ENCODE data around the gene TMEM127.

TMEM127 gene

DNA sequence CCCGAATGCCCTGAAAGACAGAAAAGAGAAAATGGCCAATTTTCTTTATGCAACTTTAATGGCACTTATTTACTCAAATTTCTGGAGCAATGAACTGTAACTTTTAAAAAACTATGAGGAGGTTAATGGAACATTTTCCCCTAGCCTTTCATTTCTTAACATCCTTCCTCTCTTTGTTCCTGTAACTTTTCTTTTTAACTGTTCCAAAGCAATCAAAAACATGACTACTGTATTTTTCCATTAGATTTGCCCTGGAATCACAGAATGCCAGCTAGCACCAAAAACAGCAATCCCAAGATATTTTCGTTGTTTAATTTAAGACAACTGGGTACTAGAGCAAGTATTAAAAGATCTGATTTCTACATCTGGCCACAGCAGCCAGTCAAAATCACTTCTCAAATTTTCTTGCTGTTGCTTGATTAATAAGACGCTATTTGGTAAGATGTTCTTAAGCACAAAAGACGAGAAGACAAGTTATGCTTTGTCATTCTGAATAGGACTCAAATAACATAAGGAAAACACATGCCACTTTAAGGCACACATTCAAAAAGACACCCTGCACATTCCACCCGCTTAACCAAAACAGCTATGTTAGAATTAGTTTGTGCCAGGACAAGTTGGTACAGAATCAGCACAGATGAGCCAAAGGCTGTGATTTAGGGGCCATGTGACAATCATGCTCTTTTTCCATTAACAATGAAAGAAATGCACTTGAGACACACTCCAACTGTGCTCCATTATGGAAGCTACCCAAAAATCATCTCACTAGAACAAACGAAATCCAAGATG, 60.8 kb downstream of the TMEM127 start:
- DNase-seq (no peak), ATAC-seq (no peak)

DNA sequence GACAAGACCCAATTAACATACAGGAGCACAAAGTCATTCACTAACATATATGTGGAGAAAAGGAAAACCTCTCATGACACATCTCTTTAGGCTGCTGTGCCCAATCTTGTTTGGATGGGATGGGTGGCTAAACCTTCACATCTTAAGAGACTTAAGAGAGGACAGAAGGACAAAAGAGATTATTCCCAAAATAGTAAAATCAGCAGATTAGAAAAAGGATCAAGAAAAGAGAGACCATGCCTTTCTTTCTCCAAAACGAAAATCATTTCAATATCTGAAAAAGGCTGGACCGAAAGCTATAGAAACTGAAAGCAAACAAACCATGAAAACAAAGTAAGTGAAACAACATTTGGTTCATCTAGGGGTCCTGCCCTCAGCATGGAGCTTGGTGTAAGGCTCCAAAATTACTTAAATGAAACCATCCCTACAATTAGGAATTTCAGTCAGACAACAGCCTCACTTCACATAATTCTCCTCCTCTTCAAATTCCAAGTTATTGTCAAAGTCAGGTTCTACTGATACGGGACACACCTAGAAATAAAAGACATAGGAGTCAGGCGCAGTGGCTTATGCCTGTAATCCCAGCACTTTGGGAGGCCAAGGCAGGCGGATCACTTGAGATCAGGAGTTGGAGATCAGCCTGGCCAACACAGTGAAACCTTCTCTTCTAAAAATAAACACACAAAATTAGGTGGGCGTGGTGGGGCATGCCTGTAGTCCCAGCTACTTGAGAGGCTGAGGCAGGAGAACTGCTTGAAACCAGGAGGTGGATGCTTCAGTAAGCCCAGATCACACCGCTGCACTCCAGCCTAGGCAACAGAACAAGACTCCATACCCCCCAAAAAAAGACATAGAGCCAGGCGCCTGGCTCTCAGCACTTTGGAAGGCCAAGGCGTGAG, 62.4 kb downstream of the TMEM127 start:
- DNase-seq (no peak), ATAC-seq (no peak)

DNA sequence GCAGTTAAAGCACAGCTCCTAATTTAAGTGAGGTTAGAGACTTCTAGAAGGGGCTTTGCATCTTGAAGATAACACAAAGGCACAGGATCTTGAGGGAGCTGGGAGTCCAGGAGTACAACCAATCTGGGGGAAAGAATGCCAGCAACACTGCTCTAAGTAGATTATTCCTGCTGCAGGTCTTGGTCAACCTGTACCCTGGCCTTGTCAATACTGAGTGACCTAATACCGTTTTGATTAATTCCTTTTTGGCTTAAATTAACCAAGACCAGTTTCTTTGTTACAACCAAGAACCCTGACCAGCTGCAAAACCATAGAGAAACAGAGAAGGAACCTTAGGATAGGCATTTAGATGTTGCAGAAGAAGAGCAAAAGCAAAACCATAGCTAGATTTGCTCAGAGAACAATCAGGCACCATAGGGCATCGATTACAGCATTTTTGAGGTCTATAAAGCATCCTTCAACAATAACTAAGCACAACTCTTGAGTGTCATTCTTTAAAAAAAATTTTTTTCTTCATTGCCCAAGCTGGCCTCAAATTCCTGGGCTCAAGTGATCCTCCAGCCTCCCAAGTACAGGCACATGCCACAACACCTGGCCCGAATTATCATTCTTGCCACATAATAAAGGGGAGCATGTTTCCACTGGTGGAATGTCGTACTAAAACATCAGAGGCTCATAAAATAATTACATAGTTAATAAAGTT, 63.5 kb downstream of the TMEM127 start:
- ATAC-seq (no peak), DNase-seq (no peak)

GRCh38 chr2:96201338-96201737, 64.5 kb downstream of the TMEM127 start:
- ATAC-seq = no peak

DNA sequence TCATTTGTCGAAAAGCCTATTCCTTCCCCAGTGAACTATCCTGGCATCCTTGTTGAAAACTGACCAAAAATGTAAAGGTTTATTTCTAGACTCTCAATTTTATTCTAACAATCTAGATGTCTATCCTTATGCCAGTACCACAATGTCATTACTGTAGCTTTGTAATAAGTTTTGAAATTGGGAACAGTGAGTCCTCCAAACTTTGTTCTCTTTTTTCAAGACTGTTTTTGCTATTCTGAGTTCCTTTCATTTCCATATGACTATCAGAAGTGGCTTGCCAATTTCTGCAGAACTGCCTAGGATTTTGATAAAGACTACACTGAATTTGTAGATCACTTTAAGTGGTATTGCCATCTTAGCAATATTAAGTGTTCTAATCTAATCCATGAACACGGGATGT, 66.9 kb downstream of the TMEM127 start:
- DNase-seq (no peak), ATAC-seq (no peak)

More at GRCh38 chr2:96201338-96201737, 64.5 kb downstream of the TMEM127 start:
- DNase-seq = no peak
